Measurements from ENCODE around the gene CRYGS.
"Not testable (repeated sequence)": the region's sequence is repeated elsewhere in the genome, so short reads cannot be mapped to it uniquely, and the experiment has no call there.

The CRYGS gene

DNA sequence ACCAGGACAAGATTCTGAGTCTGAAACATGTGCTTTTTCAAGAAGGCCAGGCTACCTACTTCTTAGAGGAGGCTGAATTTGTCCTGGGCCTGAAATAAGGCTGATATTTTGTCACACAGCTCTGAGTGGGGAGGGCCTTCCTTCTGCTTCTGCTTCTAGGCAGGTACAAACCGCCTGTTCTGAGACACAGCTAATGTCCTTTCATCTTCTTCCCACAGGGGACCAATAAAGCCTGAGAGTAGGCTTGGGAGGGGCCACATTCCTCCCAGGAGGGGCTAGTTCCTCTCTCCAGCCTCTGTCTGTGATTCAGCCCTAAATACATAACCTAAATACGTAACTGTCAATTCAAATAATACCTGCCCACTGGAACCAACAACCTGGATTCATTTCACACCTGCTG is 34.8 kb downstream of the CRYGS start:
- no peak for DNase-seq (ENCODE audit: low read depth)
- no peak overlapping the region for H3K4me3 ChIP-seq (ENCODE audit: control insufficient read depth, low read depth, low read length)
- TF ChIP-seq, protein P1, sequence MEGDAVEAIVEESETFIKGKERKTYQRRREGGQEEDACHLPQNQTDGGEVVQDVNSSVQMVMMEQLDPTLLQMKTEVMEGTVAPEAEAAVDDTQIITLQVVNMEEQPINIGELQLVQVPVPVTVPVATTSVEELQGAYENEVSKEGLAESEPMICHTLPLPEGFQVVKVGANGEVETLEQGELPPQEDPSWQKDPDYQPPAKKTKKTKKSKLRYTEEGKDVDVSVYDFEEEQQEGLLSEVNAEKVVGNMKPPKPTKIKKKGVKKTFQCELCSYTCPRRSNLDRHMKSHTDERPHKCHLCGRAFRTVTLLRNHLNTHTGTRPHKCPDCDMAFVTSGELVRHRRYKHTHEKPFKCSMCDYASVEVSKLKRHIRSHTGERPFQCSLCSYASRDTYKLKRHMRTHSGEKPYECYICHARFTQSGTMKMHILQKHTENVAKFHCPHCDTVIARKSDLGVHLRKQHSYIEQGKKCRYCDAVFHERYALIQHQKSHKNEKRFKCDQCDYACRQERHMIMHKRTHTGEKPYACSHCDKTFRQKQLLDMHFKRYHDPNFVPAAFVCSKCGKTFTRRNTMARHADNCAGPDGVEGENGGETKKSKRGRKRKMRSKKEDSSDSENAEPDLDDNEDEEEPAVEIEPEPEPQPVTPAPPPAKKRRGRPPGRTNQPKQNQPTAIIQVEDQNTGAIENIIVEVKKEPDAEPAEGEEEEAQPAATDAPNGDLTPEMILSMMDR (IDR thresholded peaks at IDR 0.05; ENCODE audit: control insufficient read depth, insufficient read depth, low read depth, low read length, missing control alignments) = no peak

GRCh38 chr3:186506857-186507256 is 37.3 kb downstream of the CRYGS start:
- DNase-seq (ENCODE audit: low read depth) = no peak
- H3K4me3 ChIP-seq (ENCODE audit: control insufficient read depth, low read depth, low read length) = no peak overlapping the region

GRCh38 chr3:186506191-186506739 is 37.9 kb downstream of the CRYGS start:
- no peak overlapping the region for H3K4me3 ChIP-seq (ENCODE audit: control insufficient read depth, low read depth, low read length)
- TF ChIP-seq, protein P1 (IDR thresholded peaks at IDR 0.05; ENCODE audit: control insufficient read depth, insufficient read depth, low read depth, low read length, missing control alignments) = no peak
- no peak for DNase-seq (ENCODE audit: low read depth)

More at GRCh38 chr3:186506857-186507256, 37.3 kb downstream of the CRYGS start:
- TF ChIP-seq, protein P1 (IDR thresholded peaks at IDR 0.05; ENCODE audit: control insufficient read depth, insufficient read depth, low read depth, low read length, missing control alignments) = no peak

GRCh38 chr3:186502966-186503712 is 41.0 kb downstream of the CRYGS start:
- no peak overlapping the region for H3K4me3 ChIP-seq (ENCODE audit: control insufficient read depth, low read depth, low read length)
- TF ChIP-seq, protein P1 (IDR thresholded peaks at IDR 0.05; ENCODE audit: control insufficient read depth, insufficient read depth, low read depth, low read length, missing control alignments) = no peak
- no peak for DNase-seq (ENCODE audit: low read depth)

GRCh38 chr3:186502138-186502948 is 41.8 kb downstream of the CRYGS start:
- H3K4me3 ChIP-seq (ENCODE audit: control insufficient read depth, low read depth, low read length) = no peak overlapping the region
- TF ChIP-seq, protein P1 (IDR thresholded peaks at IDR 0.05; ENCODE audit: control insufficient read depth, insufficient read depth, low read depth, low read length, missing control alignments) = no peak
- no peak for DNase-seq (ENCODE audit: low read depth)

- not testable (repeated sequence) for DNase-seq (ENCODE audit: low read depth); H3K4me3 ChIP-seq (ENCODE audit: control insufficient read depth, low read depth, low read length)
Measured at GRCh38 chr3:186499949-186500348, 44.2 kb downstream of the CRYGS start.

- not testable (repeated sequence) for H3K4me3 ChIP-seq (ENCODE audit: control insufficient read depth, low read depth, low read length); DNase-seq (ENCODE audit: low read depth)
Measured at GRCh38 chr3:186498022-186498421, 46.2 kb downstream of the CRYGS start.

Data from AG09309 (cell line).